Stromal cell of bone marrow (primary cell): Measurements from ENCODE around the gene TRIM4.

ENCODE experiments used
- DNase-seq: peaks from one replicate; pipeline ENCODE4 v3.0.0-alpha.2; 2012; ENCODE audit warnings: low read depth

TRIM4 gene

DNA sequence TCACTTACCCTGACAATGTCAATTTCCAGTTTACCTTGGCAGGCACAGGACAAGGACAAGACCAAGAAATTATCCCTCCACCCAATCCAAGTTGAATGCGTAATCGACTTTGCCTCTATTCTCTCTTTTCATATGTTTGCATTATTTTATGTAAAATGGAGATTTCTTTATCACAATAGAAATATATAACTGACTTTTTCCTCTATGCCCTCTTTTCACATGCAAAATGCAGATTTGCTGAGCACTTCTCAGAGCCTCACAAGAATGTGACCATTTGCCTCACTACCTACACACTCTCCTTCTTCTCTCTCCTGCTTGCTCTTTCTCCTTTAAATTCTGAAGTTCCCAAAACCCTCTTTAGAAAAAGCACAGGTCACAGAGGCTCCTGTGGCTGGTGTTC, 76.4 kb downstream of the TRIM4 start:
- no peak for DNase-seq
